Esophagus muscularis mucosa (tissue), 4 donors: ENCODE results near the gene PKP3.

Experiments used
- EP300 ChIP-seq: sonication (generic); formaldehyde crosslinking; IDR thresholded peaks from one replicate; pipeline ENCODE4 v1.6.1; 2017; ENCODE audit warnings: antibody characterized with exemption
- POLR2A ChIP-seq: fragments of 450-650 bp; IDR thresholded peaks from one replicate; pipeline ENCODE4 v1.6.1; 2017; ENCODE audit warnings: antibody characterized with exemption, moderate library complexity, mild to moderate bottlenecking, low read depth
- POLR2AphosphoS5 ChIP-seq, 2 donors: sonication (generic); formaldehyde crosslinking; IDR thresholded peaks; one replicate each; pipeline ENCODE4 v1.6.1; 2017; ENCODE audit warnings: antibody characterized with exemption in 2 of 2
- TF ChIP-seq, protein P1 (sequence below), 3 experiments: fragments of 200-600 bp in 2 of 3; fragments of 450-650 bp in 1 of 3; sonication (generic) in 2 of 3; IDR thresholded peaks; one replicate each; pipeline ENCODE4 v1.5.1; 2017 to 2019; ENCODE audit warnings: antibody characterized with exemption in 3 of 3, mild to moderate bottlenecking in 2 of 3, moderate library complexity in 1 of 3

DNA sequence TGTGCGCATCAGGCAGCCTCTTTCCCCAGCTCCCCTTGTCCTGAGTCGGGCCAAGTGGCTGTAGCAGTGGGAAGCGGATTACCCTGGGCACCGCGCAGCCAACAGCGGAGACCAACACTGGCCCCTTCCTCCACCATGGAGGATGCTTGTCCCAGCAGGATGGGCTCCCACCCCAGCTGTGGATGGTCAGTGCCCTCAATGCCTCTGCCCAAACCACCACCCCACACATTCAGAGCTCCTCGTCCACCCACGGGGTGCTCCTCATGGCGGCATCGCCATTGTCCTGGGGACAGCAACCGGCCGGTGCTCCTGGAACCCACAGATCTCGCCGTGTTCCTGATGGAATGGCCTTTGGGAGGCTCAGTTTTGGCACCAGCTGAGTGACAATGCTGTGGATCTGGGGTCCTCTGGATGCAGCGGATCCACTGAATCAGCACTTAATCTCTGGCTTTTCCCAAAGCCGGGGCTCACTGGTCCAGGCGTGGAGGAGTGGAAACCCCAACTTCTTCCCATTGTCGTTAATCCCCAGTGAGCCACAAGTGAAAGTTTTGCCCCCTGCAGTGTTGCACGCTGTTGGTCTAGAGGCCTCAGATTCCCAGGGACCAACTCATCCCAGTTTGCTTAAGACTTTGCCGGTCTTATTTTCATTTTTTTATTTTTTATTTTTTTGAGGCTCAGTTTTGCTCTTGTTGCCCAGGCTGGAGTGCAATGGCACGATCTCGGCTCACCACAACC is 28.9 kb upstream of the PKP3 start:
- TF ChIP-seq, protein P1, sequence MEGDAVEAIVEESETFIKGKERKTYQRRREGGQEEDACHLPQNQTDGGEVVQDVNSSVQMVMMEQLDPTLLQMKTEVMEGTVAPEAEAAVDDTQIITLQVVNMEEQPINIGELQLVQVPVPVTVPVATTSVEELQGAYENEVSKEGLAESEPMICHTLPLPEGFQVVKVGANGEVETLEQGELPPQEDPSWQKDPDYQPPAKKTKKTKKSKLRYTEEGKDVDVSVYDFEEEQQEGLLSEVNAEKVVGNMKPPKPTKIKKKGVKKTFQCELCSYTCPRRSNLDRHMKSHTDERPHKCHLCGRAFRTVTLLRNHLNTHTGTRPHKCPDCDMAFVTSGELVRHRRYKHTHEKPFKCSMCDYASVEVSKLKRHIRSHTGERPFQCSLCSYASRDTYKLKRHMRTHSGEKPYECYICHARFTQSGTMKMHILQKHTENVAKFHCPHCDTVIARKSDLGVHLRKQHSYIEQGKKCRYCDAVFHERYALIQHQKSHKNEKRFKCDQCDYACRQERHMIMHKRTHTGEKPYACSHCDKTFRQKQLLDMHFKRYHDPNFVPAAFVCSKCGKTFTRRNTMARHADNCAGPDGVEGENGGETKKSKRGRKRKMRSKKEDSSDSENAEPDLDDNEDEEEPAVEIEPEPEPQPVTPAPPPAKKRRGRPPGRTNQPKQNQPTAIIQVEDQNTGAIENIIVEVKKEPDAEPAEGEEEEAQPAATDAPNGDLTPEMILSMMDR (IDR thresholded peaks at IDR 0.05) = no peak
- no peak for TF ChIP-seq POLR2AphosphoS5 (IDR thresholded peaks at IDR 0.05)
- no peak for TF ChIP-seq POLR2A
- no peak for TF ChIP-seq EP300
